HG02678 (cell line): Measurements from ENCODE around the gene SIAH2.
A peak's percentile ranks its signal among the peaks of the same experiment; 100 is the strongest.

ENCODE experiments used
- ATAC-seq: cut with Tn5 transposase; IDR thresholded peaks from one replicate; pipeline ENCODE4 v1.9.1; 2021; ENCODE audit warnings: mild to moderate bottlenecking, moderate library complexity; ENCODE audit not compliant: unreplicated experiment

The SIAH2 gene

GRCh38 chr3:150736316-150736719 lies 26.7 kb downstream of the SIAH2 start:
- ATAC-seq, result no peak

- no peak for ATAC-seq
Observed at GRCh38 chr3:150734795-150735119, 28.2 kb downstream of the SIAH2 start.

GRCh38 chr3:150733936-150734794 lies 28.8 kb downstream of the SIAH2 start:
- ATAC-seq, result no peak

- ATAC-seq, result no peak
Observed at GRCh38 chr3:150733373-150733935, 29.5 kb downstream of the SIAH2 start.

- ATAC-seq, result no peak
Observed at GRCh38 chr3:150729682-150730360, 33.1 kb downstream of the SIAH2 start.

- ATAC-seq, result no peak
Observed at GRCh38 chr3:150727653-150728502, 35.1 kb downstream of the SIAH2 start.

GRCh38 chr3:150725548-150725947 lies 37.4 kb downstream of the SIAH2 start:
- ATAC-seq, result no peak

GRCh38 chr3:150723946-150724345 lies 39.0 kb downstream of the SIAH2 start:
- no peak for ATAC-seq

- ATAC-seq, result no peak
Observed at GRCh38 chr3:150722267-150722666, 40.7 kb downstream of the SIAH2 start.

GRCh38 chr3:150721285-150722130 lies 41.5 kb downstream of the SIAH2 start:
- ATAC-seq, result peak; percentile 75

GRCh38 chr3:150720444-150720843 lies 42.5 kb downstream of the SIAH2 start:
- ATAC-seq, result no peak

GRCh38 chr3:150710097-150710496 lies 52.9 kb downstream of the SIAH2 start:
- ATAC-seq, result no peak

GRCh38 chr3:150703756-150704344 lies 59.1 kb downstream of the SIAH2 start, which contains the start of gene ERICH6:
Gene ERICH6 (minus strand): TSS chr3:150703920. CDS start chr3:150703898, 22 bp downstream.
- ATAC-seq, result peak; percentile 99

- ATAC-seq, result peak; percentile 39
Observed at GRCh38 chr3:150703299-150703755, 59.6 kb downstream of the SIAH2 start.

GRCh38 chr3:150699068-150699639 lies 63.8 kb downstream of the SIAH2 start:
- no peak for ATAC-seq

GRCh38 chr3:150697646-150698045 lies 65.3 kb downstream of the SIAH2 start:
- no peak for ATAC-seq

- ATAC-seq, result no peak
Observed at GRCh38 chr3:150691414-150692040, 71.4 kb downstream of the SIAH2 start.
